COR-L47 (cell line): ENCODE data around the gene FAM193A.
"Not testable (repeated sequence)": the region's sequence is repeated elsewhere in the genome, so short reads cannot be mapped to it uniquely, and the experiment has no call there.

ENCODE experiments used
- DNase-seq: peaks from one replicate; lab custom pipeline; 2025; lab: John Stamatoyannopoulos, UW

The FAM193A gene

GRCh38 chr4:2694691-2695090 lies 158.2 kb downstream of the FAM193A start:
- DNase-seq: no peak

- no peak for DNase-seq
These were observed 159.1 kb downstream of the FAM193A start for GRCh38 chr4:2695346-2696060.

DNA sequence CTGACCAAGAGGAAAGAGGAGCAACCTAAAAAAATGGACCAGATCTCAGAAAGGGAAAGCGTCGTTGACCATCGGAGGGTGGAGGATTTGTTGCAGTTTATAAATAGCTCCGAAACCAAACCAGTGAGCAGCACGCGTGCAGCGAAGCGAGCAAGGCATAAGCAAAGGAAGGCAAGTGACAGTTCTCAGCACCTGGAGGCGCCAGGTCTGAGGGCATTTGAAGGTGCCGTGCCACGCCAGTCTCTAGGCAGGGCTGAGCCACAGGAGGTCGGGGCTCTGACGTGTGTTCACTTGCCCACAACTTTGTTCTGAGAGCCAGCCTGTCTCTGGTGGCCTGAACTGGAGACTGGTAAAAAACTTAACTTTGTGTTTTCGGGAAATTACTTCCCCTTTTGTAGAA lies 160.0 kb downstream of the FAM193A start:
- no peak for DNase-seq

DNA sequence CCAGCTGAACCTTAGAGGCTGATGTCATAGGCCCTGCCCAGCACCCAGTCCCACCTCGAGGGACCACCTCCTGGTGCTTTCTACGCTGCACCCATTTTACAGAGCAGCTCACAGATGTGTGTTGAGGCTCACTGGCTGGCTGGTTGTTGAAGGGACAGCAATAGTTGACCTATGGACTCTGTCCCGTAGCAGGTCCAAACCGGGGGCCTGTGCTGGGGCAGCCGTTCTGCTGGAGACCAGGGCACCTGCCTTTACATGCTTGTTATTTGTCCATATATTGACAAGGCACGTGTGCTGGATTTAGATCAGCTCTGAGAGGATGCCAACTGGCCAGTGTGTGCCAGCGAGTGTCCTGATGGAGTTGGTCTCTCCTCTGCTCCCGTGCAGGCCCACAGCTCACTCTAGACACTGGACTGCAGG lies 161.6 kb downstream of the FAM193A start:
- DNase-seq: no peak

DNA sequence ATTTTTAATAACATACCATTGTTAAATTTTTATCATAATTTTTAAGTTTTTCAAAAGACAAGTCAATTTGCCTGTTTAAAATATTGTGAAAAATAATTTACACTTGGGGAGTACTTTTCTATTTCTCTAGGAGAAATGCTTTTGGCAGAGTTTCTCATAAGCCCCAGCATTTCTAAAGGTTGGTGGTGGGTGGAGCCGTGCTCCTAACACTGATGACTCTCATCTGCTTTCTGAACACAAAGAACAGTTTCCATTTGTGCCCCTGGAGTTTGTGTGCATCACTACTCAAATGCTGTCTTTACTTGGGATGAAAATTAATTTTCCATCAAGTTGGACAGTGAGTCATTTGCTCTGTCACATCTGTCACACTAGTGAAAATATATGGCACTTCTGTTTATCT lies 162.1 kb downstream of the FAM193A start:
- no peak for DNase-seq

- no peak for DNase-seq
These were observed 162.6 kb downstream of the FAM193A start for GRCh38 chr4:2698951-2699505.

DNA sequence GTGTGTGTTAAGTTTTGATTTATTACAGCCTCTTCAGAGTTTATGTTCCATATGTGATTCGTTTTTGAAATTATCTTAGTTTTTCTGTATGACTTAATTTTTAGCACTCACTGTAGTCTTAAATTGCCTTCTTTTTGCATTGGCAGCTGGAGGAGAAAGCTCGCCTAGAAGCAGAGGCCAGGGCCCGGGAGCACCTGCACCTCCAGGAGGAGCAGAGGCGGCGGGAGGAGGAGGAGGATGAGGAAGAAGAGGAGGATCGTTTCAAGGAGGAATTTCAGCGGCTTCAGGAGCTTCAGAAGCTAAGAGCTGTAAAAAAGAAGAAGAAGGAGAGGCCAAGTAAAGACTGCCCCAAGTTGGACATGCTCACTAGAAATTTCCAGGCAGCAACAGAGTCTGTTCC lies 163.1 kb downstream of the FAM193A start:
- DNase-seq: no peak

DNA sequence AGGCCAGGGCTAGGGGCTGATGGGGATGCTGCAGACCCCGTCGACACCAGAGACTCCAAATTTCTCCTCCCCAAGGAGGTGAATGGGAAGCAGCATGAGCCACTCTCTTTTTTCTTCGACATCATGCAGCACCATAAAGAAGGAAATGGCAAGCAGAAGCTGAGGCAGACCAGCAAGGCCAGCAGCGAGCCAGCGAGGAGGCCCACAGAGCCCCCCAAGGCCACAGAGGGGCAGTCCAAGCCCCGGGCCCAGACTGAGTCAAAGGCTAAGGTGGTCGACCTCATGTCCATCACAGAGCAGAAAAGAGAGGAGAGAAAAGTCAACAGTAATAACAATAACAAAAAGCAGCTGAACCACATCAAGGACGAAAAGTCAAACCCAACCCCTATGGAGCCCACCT lies 163.6 kb downstream of the FAM193A start:
- DNase-seq: no peak

- DNase-seq: no peak
These were observed 165.9 kb downstream of the FAM193A start for GRCh38 chr4:2702361-2702760.

- DNase-seq: no peak
These were observed 166.3 kb downstream of the FAM193A start for GRCh38 chr4:2702770-2703169.

DNA sequence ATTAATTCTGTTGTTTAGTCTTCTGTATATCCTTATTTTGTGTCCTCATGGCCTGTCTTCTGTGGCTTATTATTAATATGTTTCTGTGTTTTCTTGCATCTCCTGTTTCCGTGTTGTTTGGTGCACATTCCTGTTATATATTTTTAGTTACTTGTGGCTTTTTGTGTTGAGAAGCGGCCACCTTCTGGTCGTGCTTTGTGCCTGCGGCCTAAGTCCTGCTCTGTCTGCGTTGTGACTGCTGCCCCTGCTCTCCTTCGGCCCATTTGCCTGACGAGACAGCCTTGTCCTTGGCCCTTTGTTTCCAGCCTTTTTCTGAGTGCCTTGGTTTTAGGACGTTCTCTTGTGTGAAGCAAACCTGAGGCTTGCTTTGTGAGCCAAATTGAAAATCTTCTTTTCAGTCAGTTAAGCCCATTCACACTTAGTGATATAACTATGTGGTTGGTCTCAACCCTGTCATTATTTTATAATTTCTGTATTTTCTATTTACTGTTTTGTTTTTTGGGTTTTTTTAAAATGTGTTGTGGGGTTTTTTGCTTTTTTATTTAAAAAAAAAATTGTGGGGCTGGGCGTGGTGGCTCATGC lies 175.9 kb downstream of the FAM193A start:
- no peak for DNase-seq

DNA sequence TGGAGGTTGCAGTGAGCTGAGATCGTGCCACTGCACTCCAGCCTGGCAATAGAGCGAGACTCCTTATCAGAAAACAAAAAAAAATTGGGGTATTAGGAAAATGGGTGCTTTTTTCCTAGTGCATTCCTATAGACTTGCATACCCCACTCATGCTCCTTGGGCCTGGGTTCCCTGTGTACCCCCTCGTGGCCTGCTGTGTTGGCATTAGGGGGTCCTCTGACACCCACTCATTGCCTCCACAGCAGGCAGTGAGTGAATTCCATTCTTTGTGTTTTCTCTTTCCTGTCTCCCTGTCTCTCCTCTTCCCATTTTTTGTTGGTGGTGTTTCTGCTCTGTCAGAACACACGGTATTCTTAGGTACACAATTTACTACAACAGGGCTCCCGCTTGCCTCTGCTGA lies 176.9 kb downstream of the FAM193A start:
- DNase-seq: no peak

DNA sequence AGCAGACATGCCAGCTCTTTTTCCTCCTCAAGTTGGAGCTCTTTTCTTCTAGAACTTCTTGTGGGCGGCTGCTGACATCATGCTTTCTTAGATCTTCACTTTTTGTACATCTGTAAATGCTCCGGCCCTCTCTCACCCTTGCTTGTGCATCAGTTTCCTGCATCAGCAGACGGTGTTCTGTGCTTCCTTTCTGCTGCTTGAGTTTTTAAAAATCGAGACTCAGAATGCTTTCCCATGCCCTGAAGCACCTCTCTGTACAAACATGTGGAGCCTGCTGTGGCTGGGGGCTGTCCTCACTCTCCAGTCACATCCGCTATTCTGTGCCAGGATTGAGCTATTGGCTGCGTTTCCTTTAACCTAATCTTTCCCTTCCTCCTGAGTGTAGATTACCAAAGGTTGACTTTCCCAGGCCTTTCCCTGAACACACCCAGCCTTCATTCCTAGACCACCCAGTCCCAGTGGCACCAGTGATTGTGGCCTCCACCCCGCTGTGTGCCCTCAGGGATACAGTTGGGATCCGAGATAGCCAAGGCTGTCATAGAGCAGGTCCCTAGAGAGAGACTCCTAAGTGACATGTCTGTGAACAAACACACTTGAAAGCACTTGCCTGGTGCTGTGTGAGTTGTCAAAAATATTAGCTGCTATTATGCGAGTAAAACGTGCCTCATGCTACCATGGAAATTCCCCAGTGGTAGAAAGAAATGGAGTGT lies 177.8 kb downstream of the FAM193A start:
- no peak for DNase-seq

- DNase-seq: no peak
These were observed 178.5 kb downstream of the FAM193A start for GRCh38 chr4:2714918-2715317.

GRCh38 chr4:2715426-2715825 lies 179.0 kb downstream of the FAM193A start:
- DNase-seq: no peak

GRCh38 chr4:2716236-2716635 lies 179.8 kb downstream of the FAM193A start:
- DNase-seq: no peak

GRCh38 chr4:2721586-2721985 lies 185.1 kb downstream of the FAM193A start:
- DNase-seq: no peak

GRCh38 chr4:2722033-2722432 lies 185.6 kb downstream of the FAM193A start:
- no peak for DNase-seq

- DNase-seq: no peak
These were observed 187.3 kb downstream of the FAM193A start for GRCh38 chr4:2723751-2724150.

GRCh38 chr4:2725380-2725779 lies 188.9 kb downstream of the FAM193A start:
- DNase-seq: no peak

DNA sequence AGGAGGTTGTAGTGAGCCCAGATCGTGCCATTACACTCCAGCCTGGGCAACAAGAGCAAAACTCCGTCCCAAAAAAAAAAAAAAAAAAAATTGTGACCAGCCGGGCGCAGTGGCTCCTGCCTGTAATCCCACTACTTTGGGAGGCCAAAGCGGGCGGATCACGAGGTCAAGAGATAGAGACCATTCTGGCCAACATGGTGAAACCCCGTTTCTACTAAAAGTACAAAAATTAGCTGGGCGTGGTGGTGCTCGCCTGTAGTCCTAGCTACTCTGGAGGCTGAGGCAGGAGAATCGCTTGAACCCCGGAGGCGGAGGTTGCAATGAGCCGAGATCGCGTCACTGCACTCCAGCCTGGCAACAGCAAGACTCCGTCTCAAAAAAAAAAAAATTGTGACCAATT lies 190.4 kb downstream of the FAM193A start:
- DNase-seq: not testable (repeated sequence)

- no peak for DNase-seq
These were observed 191.8 kb downstream of the FAM193A start for GRCh38 chr4:2728221-2728620.
